ENCODE results near the gene LCE6A. TPM values are rescaled to one million over a fixed set of nuclear protein-coding genes. Genes with fewer than 3 reads are reported as not detected.

LCE6A gene
- total and polyA plus RNA-seq, 12 donors: not detected

- Histone ChIP-seq H3K9me3 (no peaks in the 10 kb centered on the region), H3K4me3 (no peak overlapping the region), H3K36me3 (no peaks in the 10 kb centered on the region), H3K4me1 (no peaks in the 10 kb centered on the region), H3K27me3 (peaks cover 0 to 19% (median 0%) of the 10 kb centered on the region in 7 donors), H3K27ac (no peak overlapping the region)
- intact Hi-C loops (cut with DNase I): loop anchor here in 1 of 10 donors (10.0 kb wide), 1 partner anchor 363 kb away; no protein-coding TSS in a partner anchor
- ATAC-seq (no peak), DNase-seq (no peak)
- 68 to 69% methylated on average over 4 of the region's 4 CpGs for WGBS, 2 donors
- TF ChIP-seq, protein P1, sequence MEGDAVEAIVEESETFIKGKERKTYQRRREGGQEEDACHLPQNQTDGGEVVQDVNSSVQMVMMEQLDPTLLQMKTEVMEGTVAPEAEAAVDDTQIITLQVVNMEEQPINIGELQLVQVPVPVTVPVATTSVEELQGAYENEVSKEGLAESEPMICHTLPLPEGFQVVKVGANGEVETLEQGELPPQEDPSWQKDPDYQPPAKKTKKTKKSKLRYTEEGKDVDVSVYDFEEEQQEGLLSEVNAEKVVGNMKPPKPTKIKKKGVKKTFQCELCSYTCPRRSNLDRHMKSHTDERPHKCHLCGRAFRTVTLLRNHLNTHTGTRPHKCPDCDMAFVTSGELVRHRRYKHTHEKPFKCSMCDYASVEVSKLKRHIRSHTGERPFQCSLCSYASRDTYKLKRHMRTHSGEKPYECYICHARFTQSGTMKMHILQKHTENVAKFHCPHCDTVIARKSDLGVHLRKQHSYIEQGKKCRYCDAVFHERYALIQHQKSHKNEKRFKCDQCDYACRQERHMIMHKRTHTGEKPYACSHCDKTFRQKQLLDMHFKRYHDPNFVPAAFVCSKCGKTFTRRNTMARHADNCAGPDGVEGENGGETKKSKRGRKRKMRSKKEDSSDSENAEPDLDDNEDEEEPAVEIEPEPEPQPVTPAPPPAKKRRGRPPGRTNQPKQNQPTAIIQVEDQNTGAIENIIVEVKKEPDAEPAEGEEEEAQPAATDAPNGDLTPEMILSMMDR (IDR thresholded peaks at IDR 0.05): no peak
Measured at GRCh38 chr1:152861374-152861773, 18.7 kb downstream of the LCE6A start.

- no peak for ATAC-seq
Measured at GRCh38 chr1:152864443-152864842, 21.8 kb downstream of the LCE6A start.

DNA sequence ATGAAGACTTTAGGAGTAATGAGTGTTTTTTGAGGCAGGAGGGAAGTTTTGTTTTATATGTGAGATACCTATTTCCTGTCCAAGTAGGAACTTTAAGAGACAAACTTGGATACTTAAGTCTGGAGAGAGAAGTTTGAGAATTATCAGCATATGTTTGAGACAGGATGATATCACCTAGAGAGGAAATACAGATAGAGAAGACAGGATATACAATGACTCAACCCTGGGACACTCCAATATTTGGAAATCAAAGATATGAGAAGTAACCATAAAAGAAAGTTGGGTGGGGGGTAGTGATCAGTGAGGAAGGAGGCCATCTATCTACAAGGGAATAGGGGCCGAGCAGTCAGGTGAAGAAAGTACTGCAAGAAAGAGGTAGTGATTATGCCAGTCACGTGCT, 23.7 kb downstream of the LCE6A start:
- ATAC-seq (no peak), DNase-seq (no peak)
- H3K4me3 ChIP-seq: no peak overlapping the region
- peaks cover 0 to 13% (median 0%) of the 10 kb centered on the region in 7 donors for H3K27me3 ChIP-seq
- TF ChIP-seq, protein P1 (IDR thresholded peaks at IDR 0.05): no peak
- intact Hi-C loops (cut with DNase I): loop anchor here in 1 of 10 donors (10.0 kb wide), 1 partner anchor 358 kb away; no protein-coding TSS in a partner anchor
- WGBS, 2 donors: 62 to 66% methylated on average over 2 of the region's 2 CpGs
- no peak overlapping the region for H3K27ac ChIP-seq
- no peaks in the 10 kb centered on the region for H3K9me3 ChIP-seq
- no peaks in the 10 kb centered on the region for H3K4me1 ChIP-seq
- H3K36me3 ChIP-seq: no peaks in the 10 kb centered on the region

More at GRCh38 chr1:152864443-152864842, 21.8 kb downstream of the LCE6A start:
- Histone ChIP-seq H3K4me3 (no peak overlapping the region), H3K9me3 (no peaks in the 10 kb centered on the region), H3K4me1 (no peaks in the 10 kb centered on the region), H3K27me3 (peaks cover 0 to 13% (median 0%) of the 10 kb centered on the region in 7 donors), H3K36me3 (no peaks in the 10 kb centered on the region), H3K27ac (no peak overlapping the region)
- TF ChIP-seq, protein P1 (IDR thresholded peaks at IDR 0.05): no peak
- DNase-seq: no peak
- intact Hi-C loops (cut with DNase I): loop anchor here in 1 of 10 donors (10.0 kb wide), 1 partner anchor 360 kb away; no protein-coding TSS in a partner anchor

DNA sequence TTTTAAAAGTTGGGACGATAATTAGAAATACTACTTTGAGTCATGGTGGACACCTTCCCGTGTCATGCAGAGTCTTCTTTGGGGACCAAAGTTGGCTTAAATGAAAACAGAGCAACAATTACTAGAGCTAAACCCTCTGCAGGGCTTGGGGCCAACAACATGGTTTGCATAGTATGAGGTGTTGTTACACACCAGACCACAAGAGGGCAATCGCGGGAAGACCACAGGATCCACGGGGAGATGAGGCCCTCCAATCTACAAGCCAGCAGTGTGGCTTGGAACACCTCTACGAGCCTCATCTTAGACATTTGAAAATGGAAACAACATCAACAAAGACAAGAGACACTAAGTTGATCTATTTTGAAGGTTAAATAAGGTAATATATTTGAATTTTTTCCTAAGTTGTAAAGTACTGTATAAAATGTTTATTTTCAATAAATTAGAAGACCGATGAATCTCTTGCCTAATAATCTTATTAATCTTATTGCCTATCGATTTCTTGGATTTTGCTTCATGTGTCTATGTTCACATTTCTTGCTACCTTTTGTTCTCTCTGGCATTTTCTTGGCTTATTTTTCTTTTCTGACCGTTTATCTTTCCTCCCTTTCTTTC, 27.3 kb downstream of the LCE6A start:
- ATAC-seq (peak in 3 of 8 donors; percentile 38 to 56 (median 56)), DNase-seq (peak; percentile 13 to 36)
- intact Hi-C loops (cut with DNase I): loop anchor here in 7 of 10 donors (5.0 to 10.0 kb wide), 2 partner anchors 352 to 355 kb away; no protein-coding TSS in a partner anchor
- Histone ChIP-seq H3K9me3 (no peaks in the 10 kb centered on the region), H3K36me3 (no peaks in the 10 kb centered on the region), H3K4me3 (no peak overlapping the region), H3K4me1 (no peaks in the 10 kb centered on the region), H3K27me3 (peaks cover 0 to 20% (median 3%) of the 10 kb centered on the region in 7 donors), H3K27ac (no peak overlapping the region)
- WGBS, 2 donors: 31 to 38% methylated on average over 9 of the region's 9 CpGs
- TF ChIP-seq, protein P1 (IDR thresholded peaks at IDR 0.05): peak in 8 of 9 donors; percentile 32 to 78 (median 70)
